Astrocyte (in vitro differentiated cells and primary cell): ENCODE measurements around the gene ING5. TPM values are rescaled to one million over a fixed set of nuclear protein-coding genes. Genes with fewer than 3 reads are reported as not detected.
A peak's percentile ranks its signal among the peaks of the same experiment; 100 is the strongest.

Source experiments
- DNase-seq: peaks from one replicate; pipeline ENCODE4 v3.0.0-alpha.2; 2010; ENCODE audit warnings: low read depth
- FAIRE-seq: peaks from 2 replicates; lab custom pipeline; 2011; peaks lifted over from hg19 to GRCh38; lab: Jason Lieb, UNC
- H2AFZ ChIP-seq: 2 replicates; pipeline ENCODE4 v1.6.0; 2012; ENCODE audit warnings: low read depth, low read length, inconsistent platforms
- H3K27ac ChIP-seq: 2 replicates; pipeline ENCODE4 v1.5.1; 2011; ENCODE audit warnings: low read depth, low read length, inconsistent platforms
- H3K27me3 ChIP-seq: 2 replicates; pipeline ENCODE4 v1.6.0; 2011; ENCODE audit warnings: low read length, inconsistent platforms; ENCODE audit not compliant: insufficient read depth
- H3K36me3 ChIP-seq: 2 replicates; pipeline ENCODE4 v1.5.1; 2011; ENCODE audit warnings: low read length, inconsistent platforms; ENCODE audit not compliant: insufficient read depth
- H3K4me1 ChIP-seq: 2 replicates; pipeline ENCODE4 v1.5.1; 2011; ENCODE audit warnings: low read length, inconsistent platforms; ENCODE audit not compliant: insufficient read depth
- H3K4me2 ChIP-seq: 2 replicates; pipeline ENCODE4 v1.6.0; 2012; ENCODE audit warnings: low read length, inconsistent platforms
- H3K4me3 ChIP-seq: 2 replicates; pipeline ENCODE4 v1.5.1; 2011; ENCODE audit warnings: low read depth, mild to moderate bottlenecking, low read length, inconsistent platforms; ENCODE audit not compliant: insufficient read depth
- H3K79me2 ChIP-seq: 2 replicates; pipeline ENCODE4 v1.6.0; 2012; ENCODE audit warnings: mild to moderate bottlenecking, low read length, inconsistent platforms; ENCODE audit not compliant: insufficient read depth
- H3K9ac ChIP-seq: 2 replicates; pipeline ENCODE4 v1.6.0; 2012; ENCODE audit warnings: mild to moderate bottlenecking, low read length, inconsistent platforms
- H3K9me3 ChIP-seq: 2 replicates; pipeline ENCODE4 v1.5.1; 2012; ENCODE audit warnings: low read depth, mild to moderate bottlenecking, low read length, inconsistent platforms; ENCODE audit not compliant: insufficient read depth
- H4K20me1 ChIP-seq: 2 replicates; pipeline ENCODE4 v1.6.0; 2012; ENCODE audit warnings: low read length, inconsistent platforms; ENCODE audit not compliant: insufficient read depth
- H3K27ac Mint-ChIP-seq: one replicate; pipeline ENCODE4 v1.8.0; 2021; ENCODE audit warnings: mild to moderate bottlenecking, mixed read lengths; ENCODE audit not compliant: unreplicated experiment
- H3K27me3 Mint-ChIP-seq: one replicate; pipeline ENCODE4 v1.8.0; 2021; ENCODE audit warnings: low read depth, mixed read lengths; ENCODE audit not compliant: unreplicated experiment
- H3K36me3 Mint-ChIP-seq: one replicate; pipeline ENCODE4 v1.8.0; 2021; ENCODE audit warnings: low read depth, mixed read lengths; ENCODE audit not compliant: unreplicated experiment
- H3K4me1 Mint-ChIP-seq: one replicate; pipeline ENCODE4 v1.8.0; 2021; ENCODE audit warnings: low read depth, mixed read lengths; ENCODE audit not compliant: unreplicated experiment
- H3K4me3 Mint-ChIP-seq: one replicate; pipeline ENCODE4 v1.8.0; 2021; ENCODE audit warnings: mild to moderate bottlenecking, moderate library complexity, mixed read lengths; ENCODE audit not compliant: unreplicated experiment
- H3K9me3 Mint-ChIP-seq: one replicate; pipeline ENCODE4 v1.8.0; 2021; ENCODE audit warnings: mild to moderate bottlenecking, mixed read lengths; ENCODE audit not compliant: unreplicated experiment
- CTCF ChIP-seq: IDR thresholded peaks from 2 replicates; pipeline ENCODE4 v1.5.1; 2011; ENCODE audit warnings: low read depth, mild to moderate bottlenecking, inconsistent platforms, low read length, moderate library complexity; ENCODE audit not compliant: insufficient read depth
- EZH2 ChIP-seq: IDR thresholded peaks from 2 replicates; pipeline ENCODE4 v1.6.1; 2012; ENCODE audit warnings: mild to moderate bottlenecking, low read length, inconsistent platforms; ENCODE audit not compliant: insufficient read depth
- total RNA-seq: library from RNA; stranded (reverse); gene quantifications from 2 replicates; pipeline ENCODE4 v1.2.1, GENCODE V29; 2021

ING5 gene
- total RNA-seq, 1 donor from 2014 or later: 19.7 TPM

GRCh38 chr2:241690202-241690717, 11.6 kb upstream of the ING5 start:
- peaks cover 2% of the 10 kb centered on the region for H3K36me3 Mint-ChIP-seq
- H3K27me3 Mint-ChIP-seq: no peaks in the 10 kb centered on the region
- peaks cover 8% of the 10 kb centered on the region for H3K36me3 ChIP-seq
- H3K27me3 ChIP-seq: no peaks in the 10 kb centered on the region
- peaks cover 41% of the 10 kb centered on the region for H3K79me2 ChIP-seq
- H3K4me2 ChIP-seq: no peak overlapping the region
- no peak for DNase-seq
- no peak overlapping the region for H3K9ac ChIP-seq
- H3K4me3 Mint-ChIP-seq: no peak overlapping the region
- no peak overlapping the region for H3K4me3 ChIP-seq
- TF ChIP-seq CTCF (no peak), EZH2 (no peak)
- FAIRE-seq: no peak
- H3K4me1 ChIP-seq: peaks cover 34% of the 10 kb centered on the region
- H3K9me3 Mint-ChIP-seq: no peaks in the 10 kb centered on the region
- H3K4me1 Mint-ChIP-seq: peaks cover 9% of the 10 kb centered on the region
- no peak overlapping the region for H3K27ac ChIP-seq
- no peak overlapping the region for H3K27ac Mint-ChIP-seq
- no peaks in the 10 kb centered on the region for H3K9me3 ChIP-seq
- H4K20me1 ChIP-seq: peaks cover 3% of the 10 kb centered on the region
- no peak overlapping the region for H2AFZ ChIP-seq

GRCh38 chr2:241692448-241692847, 9.4 kb upstream of the ING5 start:
- no peak for TF ChIP-seq EZH2
- no peak for TF ChIP-seq CTCF

GRCh38 chr2:241695651-241696050, 6.2 kb upstream of the ING5 start:
- peaks cover under 1% of the 10 kb centered on the region for H3K36me3 ChIP-seq
- Mint-ChIP-seq H3K27ac (no peak overlapping the region), H3K4me1 (peaks cover 7% of the 10 kb centered on the region), H3K9me3 (no peaks in the 10 kb centered on the region), H3K4me3 (no peak overlapping the region), H3K27me3 (no peaks in the 10 kb centered on the region), H3K36me3 (peaks cover 5% of the 10 kb centered on the region)
- H2AFZ ChIP-seq: no peak overlapping the region
- no peak overlapping the region for H3K9ac ChIP-seq
- H3K9me3 ChIP-seq: no peaks in the 10 kb centered on the region
- H3K4me1 ChIP-seq: peaks cover 14% of the 10 kb centered on the region
- H3K27me3 ChIP-seq: no peaks in the 10 kb centered on the region
- no peak overlapping the region for H3K4me2 ChIP-seq
- H3K27ac ChIP-seq: no peak overlapping the region
- FAIRE-seq (no peak), DNase-seq (no peak)
- no peak overlapping the region for H3K4me3 ChIP-seq
- no peaks in the 10 kb centered on the region for H3K79me2 ChIP-seq
- H4K20me1 ChIP-seq: peaks cover 3% of the 10 kb centered on the region
- TF ChIP-seq EZH2: no peak
- no peak for TF ChIP-seq CTCF

More at GRCh38 chr2:241692448-241692847, 9.4 kb upstream of the ING5 start:
- Mint-ChIP-seq H3K27ac (peak overlapping the region; percentile 93), H3K4me3 (no peak overlapping the region), H3K9me3 (no peaks in the 10 kb centered on the region), H3K36me3 (peaks cover 5% of the 10 kb centered on the region), H3K4me1 (peaks cover 9% of the 10 kb centered on the region), H3K27me3 (no peaks in the 10 kb centered on the region)
- FAIRE-seq (peak; percentile 47), DNase-seq (peak; percentile 82)
- Histone ChIP-seq H3K4me2 (peak overlapping the region; percentile 20), H3K4me3 (no peak overlapping the region), H4K20me1 (peaks cover 3% of the 10 kb centered on the region), H3K9ac (no peak overlapping the region), H3K9me3 (no peaks in the 10 kb centered on the region), H3K27me3 (no peaks in the 10 kb centered on the region), H2AFZ (no peak overlapping the region), H3K36me3 (peaks cover 8% of the 10 kb centered on the region), H3K4me1 (peaks cover 26% of the 10 kb centered on the region), H3K27ac (peak overlapping the region; percentile 30), H3K79me2 (peaks cover 24% of the 10 kb centered on the region)
